CD4-positive, alpha-beta T cell (primary cell): ENCODE data around the gene TREML2. TPM values are rescaled to one million over a fixed set of nuclear protein-coding genes. Genes with fewer than 3 reads are reported as not detected.

ENCODE experiments used
- ATAC-seq: fragments of 200-7000 bp; cut with Tn5 transposase; one replicate; pipeline ENCODE4 v1.10.0; 2022; ENCODE audit warnings: mild to moderate bottlenecking; ENCODE audit not compliant: poor library complexity
- CTCF ChIA-PET: fragments of 350-600 bp; sonication (Branson Sonifier 250); formaldehyde crosslinking; loops from one replicate; lab custom pipeline; 2021; ENCODE audit warnings: antibody characterized with exemption, inconsistent platforms; lab: Charles Lee
- POLR2A ChIA-PET: fragments of 350-600 bp; sonication (Branson Sonifier 250); formaldehyde crosslinking; loops from one replicate; lab custom pipeline; 2021; ENCODE audit warnings: antibody characterized with exemption, inconsistent platforms; lab: Charles Lee
- DNase-seq, 14 experiments: peaks; one replicate each; pipeline ENCODE4 v3.0.0-alpha.2; 2013 to 2020; ENCODE audit warnings: mixed read lengths in 2 of 14
- H3K27ac ChIP-seq, 2 donors: one replicate each; pipeline versions ENCODE4 v1.5.1 to v1.7.0; 2013; ENCODE audit warnings: low read length in 2 of 2, low read depth in 1 of 2, mild to moderate bottlenecking in 1 of 2
- H3K27me3 ChIP-seq, 2 experiments: 1 replicate in 1 of 2; 2 replicates in 1 of 2; pipeline versions ENCODE4 v1.6.1 to v1.7.0; 2013; ENCODE audit warnings: low read length in 2 of 2, control low read depth in 1 of 2, mild to moderate bottlenecking in 1 of 2, moderate library complexity in 1 of 2; ENCODE audit not compliant: insufficient read depth in 2 of 2, control insufficient read depth in 1 of 2
- H3K36me3 ChIP-seq: one replicate; pipeline ENCODE4 v1.6.1; 2013; ENCODE audit warnings: low read length, control low read depth; ENCODE audit not compliant: insufficient read depth
- H3K4me1 ChIP-seq: one replicate; pipeline ENCODE4 v1.6.1; 2013; ENCODE audit warnings: low read length, control low read depth; ENCODE audit not compliant: insufficient read depth
- H3K4me3 ChIP-seq: one replicate; pipeline ENCODE4 v1.5.1; 2013; ENCODE audit warnings: mild to moderate bottlenecking, low read length, moderate library complexity
- H3K9me3 ChIP-seq, 2 experiments: 1 replicate in 1 of 2; 2 replicates in 1 of 2; pipeline versions ENCODE4 v1.6.1 to v1.7.0; 2013; ENCODE audit warnings: low read length in 2 of 2, mild to moderate bottlenecking in 2 of 2, control low read depth in 1 of 2, moderate library complexity in 1 of 2; ENCODE audit not compliant: control insufficient read depth in 1 of 2, insufficient read depth in 1 of 2
- H3K27ac Mint-ChIP-seq: one replicate; pipeline ENCODE4 v1.8.0; 2020; ENCODE audit warnings: mixed read lengths
- H3K27me3 Mint-ChIP-seq: one replicate; pipeline ENCODE4 v1.8.0; 2021; ENCODE audit warnings: mixed read lengths
- H3K36me3 Mint-ChIP-seq: one replicate; pipeline ENCODE4 v1.8.0; 2021; ENCODE audit warnings: low read depth, mixed read lengths
- H3K4me1 Mint-ChIP-seq: one replicate; pipeline ENCODE4 v1.8.0; 2021; ENCODE audit warnings: low read depth, mixed read lengths
- H3K4me3 Mint-ChIP-seq: one replicate; pipeline ENCODE4 v1.8.0; 2020; ENCODE audit warnings: mild to moderate bottlenecking, mixed read lengths
- H3K9me3 Mint-ChIP-seq: one replicate; pipeline ENCODE4 v1.8.0; 2020; ENCODE audit warnings: mixed read lengths
- CTCF ChIP-seq: fragments of 200-600 bp; IDR thresholded peaks from one replicate; pipeline ENCODE4 v1.8.0; 2022; ENCODE audit warnings: antibody characterized with exemption, mild to moderate bottlenecking
- intact Hi-C, 2 experiments: fragments of 100-400 bp; cut with DNase I in 1 of 2; cut with micrococcal nuclease in 1 of 2; formaldehyde crosslinking; loops; one replicate each; pipeline versions ENCODE4 v1.15.1 to v1.9.0; 2023 to 2025; cut with DNase I, micrococcal nuclease
- total RNA-seq, 174 experiments: library from RNA in 2 of 174; stranded (reverse) in 2 of 174; gene quantifications; one replicate each; pipeline ENCODE4 v1.2.3 and lab custom pipeline; 2021 to 2026

TREML2 gene
- total RNA-seq, 2 experiments from 2014 or later, result 0.78 to 0.91 TPM

GRCh38 chr6:41193171-41193734 lies 7.7 kb downstream of the TREML2 start:
- no peak for DNase-seq
- peak overlapping the region; percentile 5 for H3K27ac Mint-ChIP-seq
- Histone ChIP-seq H3K4me3 (no peak overlapping the region), H3K36me3 (peaks cover 11% of the 10 kb centered on the region), H3K27me3 (no peaks in the 10 kb centered on the region), H3K9me3 (peaks cover 4 to 8% of the 10 kb centered on the region in 2 experiments), H3K27ac (no peak overlapping the region), H3K4me1 (peaks cover 32% of the 10 kb centered on the region)
- ATAC-seq, result no peak
- H3K4me1 Mint-ChIP-seq, result peaks cover 56% of the 10 kb centered on the region
- H3K9me3 Mint-ChIP-seq, result no peaks in the 10 kb centered on the region
- no peak for TF ChIP-seq CTCF
- no peaks in the 10 kb centered on the region for H3K27me3 Mint-ChIP-seq
- POLR2A ChIA-PET, result no interaction called here
- CTCF ChIA-PET, result no interaction called here
- intact Hi-C loops, result loop anchor here (5.0 kb wide), 2 partner anchors 44 to 124 kb away; no protein-coding TSS in a partner anchor
- no peak overlapping the region for H3K4me3 Mint-ChIP-seq
- H3K36me3 Mint-ChIP-seq, result peaks cover 26% of the 10 kb centered on the region

- peaks cover 33% of the 10 kb centered on the region for H3K4me1 ChIP-seq
- H3K9me3 Mint-ChIP-seq, result no peaks in the 10 kb centered on the region
- H3K4me3 ChIP-seq, result no peak overlapping the region
- H3K36me3 ChIP-seq, result peaks cover 6% of the 10 kb centered on the region
- H3K4me1 Mint-ChIP-seq, result peaks cover 53% of the 10 kb centered on the region
- no peaks in the 10 kb centered on the region for H3K27me3 Mint-ChIP-seq
- peaks cover 4 to 8% of the 10 kb centered on the region in 2 experiments for H3K9me3 ChIP-seq
- H3K27ac Mint-ChIP-seq, result no peak overlapping the region
- ATAC-seq (no peak), DNase-seq (peak in 8 of 14 experiments; percentile 14 to 59 (median 25))
- CTCF ChIA-PET, result interaction anchor here (1.6 kb wide), 1 partner anchor 11 kb away, joined by 3 read pairs; no protein-coding TSS in a partner anchor
- no peak overlapping the region for H3K4me3 Mint-ChIP-seq
- POLR2A ChIA-PET, result interaction anchor here (1.2 to 1.4 kb wide), 2 partner anchors 9 kb away, joined by 4 to 7 read pairs; partner anchors contain the start of gene TREML2
- peaks cover 23% of the 10 kb centered on the region for H3K36me3 Mint-ChIP-seq
- peak; percentile 48 for TF ChIP-seq CTCF
- H3K27me3 ChIP-seq, result no peaks in the 10 kb centered on the region
- no peak overlapping the region for H3K27ac ChIP-seq
- intact Hi-C loops, result loop anchor here (5.0 kb wide), 2 partner anchors 46 to 126 kb away; no protein-coding TSS in a partner anchor
Measured at GRCh38 chr6:41191569-41191968, 9.4 kb downstream of the TREML2 start.

- Histone ChIP-seq H3K4me1 (peaks cover 40% of the 10 kb centered on the region), H3K27ac (no peak overlapping the region), H3K9me3 (peaks cover 4 to 8% of the 10 kb centered on the region in 2 experiments), H3K4me3 (no peak overlapping the region), H3K27me3 (no peaks in the 10 kb centered on the region), H3K36me3 (peaks cover 6% of the 10 kb centered on the region)
- Mint-ChIP-seq H3K9me3 (no peaks in the 10 kb centered on the region), H3K4me3 (no peak overlapping the region), H3K27ac (no peak overlapping the region), H3K27me3 (no peaks in the 10 kb centered on the region), H3K4me1 (peaks cover 50% of the 10 kb centered on the region), H3K36me3 (peaks cover 17% of the 10 kb centered on the region)
- POLR2A ChIA-PET, result no interaction called here
- ATAC-seq (no peak), DNase-seq (no peak)
- CTCF ChIA-PET, result no interaction called here
- intact Hi-C loops, result loop anchor here (5.0 kb wide), 2 partner anchors 47 to 127 kb away; no protein-coding TSS in a partner anchor
- TF ChIP-seq CTCF, result no peak
Measured at GRCh38 chr6:41190791-41191190, 10.2 kb downstream of the TREML2 start.
